Muscle layer of colon (tissue), 2 donors: ENCODE results near the gene ARPC2.

Experiments used
- H3K27ac ChIP-seq: one replicate; pipeline ENCODE4 v1.7.0; 2013; ENCODE audit warnings: low read depth, mild to moderate bottlenecking, low read length, moderate library complexity
- H3K27me3 ChIP-seq, 2 donors: one replicate each; pipeline ENCODE4 v1.7.0; 2013; ENCODE audit warnings: low read length in 2 of 2, mild to moderate bottlenecking in 2 of 2; ENCODE audit not compliant: insufficient read depth in 2 of 2, control insufficient read depth in 1 of 2
- H3K36me3 ChIP-seq: one replicate; pipeline ENCODE4 v1.7.0; 2013; ENCODE audit warnings: mild to moderate bottlenecking, low read length; ENCODE audit not compliant: insufficient read depth
- H3K4me1 ChIP-seq: one replicate; pipeline ENCODE4 v1.7.0; 2013; ENCODE audit warnings: mild to moderate bottlenecking, low read length; ENCODE audit not compliant: insufficient read depth
- H3K4me3 ChIP-seq, 2 donors: one replicate each; pipeline ENCODE4 v1.7.0; 2013; ENCODE audit warnings: low read length in 2 of 2, low read depth in 1 of 2, mild to moderate bottlenecking in 1 of 2, moderate library complexity in 1 of 2
- H3K9ac ChIP-seq: one replicate; pipeline ENCODE4 v1.7.0; 2013; ENCODE audit warnings: low read length
- H3K9me3 ChIP-seq: one replicate; pipeline ENCODE4 v1.7.0; 2013; ENCODE audit warnings: mild to moderate bottlenecking, low read length
- donor health status: abdominal sarcoma.
- donor health status: Adenocarcinoma of cecum.

The ARPC2 gene

GRCh38 chr2:218218268-218219185 is 1.5 kb downstream of the ARPC2 start:
- H3K9me3 ChIP-seq: no peaks in the 10 kb centered on the region
- H3K4me3 ChIP-seq: peak overlapping the region; percentile 78 to 85
- no peaks in the 10 kb centered on the region for H3K27me3 ChIP-seq
- H3K4me1 ChIP-seq: peaks cover 63% of the 10 kb centered on the region
- H3K9ac ChIP-seq: peak overlapping the region; percentile 37
- no peaks in the 10 kb centered on the region for H3K36me3 ChIP-seq
- peak overlapping the region; percentile 95 for H3K27ac ChIP-seq

- Histone ChIP-seq H3K27ac (peak overlapping the region; percentile 33), H3K9ac (peak overlapping the region; percentile 0), H3K36me3 (peaks cover 6% of the 10 kb centered on the region), H3K27me3 (no peaks in the 10 kb centered on the region), H3K9me3 (no peaks in the 10 kb centered on the region), H3K4me3 (no peak overlapping the region), H3K4me1 (peaks cover 72% of the 10 kb centered on the region)
These were observed 2.9 kb downstream of the ARPC2 start for GRCh38 chr2:218219934-218220333.

GRCh38 chr2:218221000-218221399 is 4.0 kb downstream of the ARPC2 start:
- Histone ChIP-seq H3K4me1 (peaks cover 74% of the 10 kb centered on the region), H3K9ac (no peak overlapping the region), H3K36me3 (peaks cover 12% of the 10 kb centered on the region), H3K27ac (no peak overlapping the region), H3K4me3 (no peak overlapping the region), H3K9me3 (no peaks in the 10 kb centered on the region), H3K27me3 (no peaks in the 10 kb centered on the region)

- Histone ChIP-seq H3K27ac (no peak overlapping the region), H3K9me3 (no peaks in the 10 kb centered on the region)
These were observed 6.1 kb downstream of the ARPC2 start for GRCh38 chr2:218223046-218223445.

GRCh38 chr2:218224186-218224585 is 7.2 kb downstream of the ARPC2 start:
- no peak overlapping the region for H3K4me3 ChIP-seq
- peaks cover 63% of the 10 kb centered on the region for H3K4me1 ChIP-seq
- H3K9ac ChIP-seq: no peak overlapping the region
- no peak overlapping the region for H3K27ac ChIP-seq
- H3K27me3 ChIP-seq: no peaks in the 10 kb centered on the region
- no peaks in the 10 kb centered on the region for H3K9me3 ChIP-seq
- H3K36me3 ChIP-seq: peaks cover 31% of the 10 kb centered on the region

More at GRCh38 chr2:218223046-218223445, 6.1 kb downstream of the ARPC2 start:
- Histone ChIP-seq H3K27me3 (no peaks in the 10 kb centered on the region), H3K4me1 (peaks cover 67% of the 10 kb centered on the region), H3K9ac (no peak overlapping the region), H3K36me3 (peaks cover 20% of the 10 kb centered on the region), H3K4me3 (no peak overlapping the region)

GRCh38 chr2:218226903-218227302 is 9.9 kb downstream of the ARPC2 start:
- Histone ChIP-seq H3K4me1 (peaks cover 53% of the 10 kb centered on the region), H3K36me3 (peaks cover 54% of the 10 kb centered on the region)

GRCh38 chr2:218228366-218229090 is 11.5 kb downstream of the ARPC2 start:
- Histone ChIP-seq H3K4me3 (no peak overlapping the region), H3K9ac (no peak overlapping the region), H3K4me1 (peaks cover 40% of the 10 kb centered on the region), H3K36me3 (peaks cover 54% of the 10 kb centered on the region), H3K27ac (peak overlapping the region; percentile 12), H3K9me3 (no peaks in the 10 kb centered on the region), H3K27me3 (no peaks in the 10 kb centered on the region)

More at GRCh38 chr2:218226903-218227302, 9.9 kb downstream of the ARPC2 start:
- Histone ChIP-seq H3K9ac (no peak overlapping the region), H3K27ac (no peak overlapping the region), H3K27me3 (no peaks in the 10 kb centered on the region), H3K4me3 (no peak overlapping the region), H3K9me3 (no peaks in the 10 kb centered on the region)

GRCh38 chr2:218229239-218229638 is 12.2 kb downstream of the ARPC2 start:
- Histone ChIP-seq H3K27me3 (no peaks in the 10 kb centered on the region), H3K4me3 (no peak overlapping the region), H3K9ac (no peak overlapping the region), H3K36me3 (peaks cover 59% of the 10 kb centered on the region), H3K9me3 (no peaks in the 10 kb centered on the region), H3K4me1 (peaks cover 37% of the 10 kb centered on the region), H3K27ac (no peak overlapping the region)

- Histone ChIP-seq H3K4me1 (peaks cover 33% of the 10 kb centered on the region), H3K9me3 (no peaks in the 10 kb centered on the region), H3K9ac (no peak overlapping the region), H3K4me3 (no peak overlapping the region), H3K27me3 (no peaks in the 10 kb centered on the region), H3K27ac (no peak overlapping the region), H3K36me3 (peaks cover 59% of the 10 kb centered on the region)
These were observed 12.9 kb downstream of the ARPC2 start for GRCh38 chr2:218229851-218230250.

- H3K4me3 ChIP-seq: no peak overlapping the region
- H3K9me3 ChIP-seq: no peaks in the 10 kb centered on the region
- H3K27me3 ChIP-seq: no peaks in the 10 kb centered on the region
- peaks cover 63% of the 10 kb centered on the region for H3K36me3 ChIP-seq
- H3K27ac ChIP-seq: no peak overlapping the region
- H3K4me1 ChIP-seq: peaks cover 30% of the 10 kb centered on the region
- H3K9ac ChIP-seq: no peak overlapping the region
These were observed 13.9 kb downstream of the ARPC2 start for GRCh38 chr2:218230882-218231281.

GRCh38 chr2:218233543-218233942 is 16.6 kb downstream of the ARPC2 start:
- Histone ChIP-seq H3K36me3 (peaks cover 60% of the 10 kb centered on the region), H3K27me3 (no peaks in the 10 kb centered on the region), H3K4me3 (no peak overlapping the region), H3K27ac (no peak overlapping the region), H3K9ac (no peak overlapping the region), H3K9me3 (no peaks in the 10 kb centered on the region), H3K4me1 (peaks cover 28% of the 10 kb centered on the region)
